Activated CD4-positive, alpha-beta T cell treated with anti-CD3 and anti-CD28 coated beads, Interleukin-2, amount 50 U/mL, for 48 hours (primary cell): Measurements from ENCODE around the gene ANO7.

Experiments
- DNase-seq, 2 experiments: peaks; one replicate each; pipeline ENCODE4 v3.0.0-alpha.2; 2020

Gene ANO7

GRCh38 chr2:241188361-241189092 lies at the start of gene ANO7:
ANO7 (plus strand) TSS chr2:241188677; CDS start chr2:241190064, 1,387 bp downstream.
- no peak for DNase-seq

- no peak for DNase-seq
These were observed 48.7 kb upstream of the ANO7 start for GRCh38 chr2:241139531-241140444.

DNA sequence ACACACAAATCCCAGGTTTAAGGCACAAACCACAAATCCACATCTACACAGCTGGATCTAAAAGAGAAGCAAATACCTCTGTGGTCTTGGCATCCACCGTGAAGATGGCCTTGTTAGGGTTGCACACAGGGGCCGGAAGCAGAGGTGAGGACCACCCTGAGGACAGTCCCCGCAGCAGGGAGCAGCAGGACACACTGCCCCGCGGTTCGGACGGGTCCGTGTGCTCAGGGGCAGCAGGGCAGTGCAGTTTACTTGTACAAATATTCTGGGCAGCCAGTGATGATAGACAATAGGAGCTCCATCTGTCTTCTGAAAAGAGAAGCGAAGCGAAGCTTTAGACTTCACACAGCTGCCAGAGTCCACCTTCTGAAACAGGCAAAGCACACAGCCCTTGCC lies 48.0 kb upstream of the ANO7 start:
- no peak for DNase-seq

DNA sequence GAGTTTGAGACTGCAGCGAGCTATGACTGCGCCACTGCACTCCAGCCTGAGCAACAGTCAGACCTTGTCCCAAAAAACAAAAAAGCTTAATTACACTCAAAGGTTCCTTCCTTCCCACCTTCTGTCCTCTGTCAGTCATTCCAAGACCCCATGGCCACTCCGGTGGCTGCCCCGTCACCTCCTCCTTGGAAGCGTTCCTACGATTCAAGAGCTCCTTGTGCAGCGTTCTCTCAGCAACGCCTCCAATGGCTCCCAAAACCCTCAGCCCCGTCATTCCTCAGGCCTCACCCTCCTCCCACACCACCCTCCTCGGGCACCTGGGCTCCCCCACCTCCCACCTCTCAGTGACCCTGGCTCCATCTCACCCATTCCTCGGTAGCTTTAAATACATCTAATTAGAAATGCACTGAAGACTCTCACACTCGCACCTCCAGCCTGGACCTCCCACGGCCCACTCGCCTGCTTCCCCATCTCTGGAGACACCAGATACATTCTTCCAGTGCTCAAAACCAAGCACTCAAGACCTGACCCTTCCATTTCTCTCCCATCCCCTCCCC lies 47.2 kb upstream of the ANO7 start:
- DNase-seq = no peak

DNA sequence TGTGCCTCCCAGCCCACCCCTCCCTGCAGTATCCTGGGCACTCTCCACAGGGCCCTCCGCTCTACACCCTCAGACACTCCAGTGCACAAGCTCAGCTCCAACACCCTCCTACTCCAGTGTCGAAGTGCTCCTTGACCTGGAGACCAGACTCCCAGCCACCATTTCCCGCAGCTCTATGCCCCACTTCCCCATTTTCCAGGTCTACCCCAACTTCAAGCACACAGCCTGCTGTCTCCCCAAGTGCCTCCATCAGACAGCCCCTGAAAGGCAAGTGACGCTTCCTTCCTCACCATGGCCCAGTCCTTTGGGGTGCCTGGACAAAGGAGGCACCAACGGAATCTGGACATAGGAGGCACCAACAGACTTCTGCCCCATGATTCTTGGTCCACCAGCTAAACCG lies 46.4 kb upstream of the ANO7 start:
- no peak for DNase-seq

DNA sequence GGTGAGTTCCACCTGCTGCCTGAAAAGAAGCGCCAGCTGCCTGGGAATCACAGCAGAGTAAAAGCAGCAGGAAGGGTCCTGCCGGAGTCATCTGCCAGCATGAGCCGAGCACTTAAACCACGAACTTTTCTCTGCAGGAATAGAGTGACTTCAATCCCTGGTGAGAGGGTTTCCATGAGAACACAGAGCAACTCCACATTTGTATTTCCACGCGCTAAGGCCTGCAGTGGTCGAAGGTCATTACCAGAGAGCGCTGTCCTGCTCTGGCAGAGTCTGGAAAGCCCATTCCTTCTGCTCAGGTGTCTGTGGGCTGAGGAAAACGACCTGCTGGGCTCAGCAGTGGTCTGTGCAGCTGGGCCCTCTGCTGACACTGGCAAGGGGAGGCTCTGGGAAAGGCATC lies 45.9 kb upstream of the ANO7 start:
- DNase-seq = no peak

DNA sequence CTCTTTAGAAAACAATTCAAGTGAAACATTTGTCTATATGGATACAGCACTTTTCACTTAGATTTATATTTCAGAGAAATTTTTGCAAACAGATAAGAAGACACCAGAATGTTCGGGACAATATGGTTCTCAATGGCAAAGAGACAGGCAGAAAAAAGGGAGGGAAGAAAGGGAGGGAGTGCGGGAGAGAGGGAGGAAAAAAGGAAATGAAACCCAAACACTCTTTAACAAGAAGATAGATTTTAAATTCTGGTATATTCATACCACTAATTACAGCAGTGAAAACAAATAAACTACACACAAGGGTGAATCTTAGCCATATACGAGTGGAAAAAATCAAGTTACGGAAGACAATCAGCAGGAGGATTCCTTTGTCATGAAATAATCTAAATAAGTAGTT lies 42.2 kb upstream of the ANO7 start:
- DNase-seq = no peak

DNA sequence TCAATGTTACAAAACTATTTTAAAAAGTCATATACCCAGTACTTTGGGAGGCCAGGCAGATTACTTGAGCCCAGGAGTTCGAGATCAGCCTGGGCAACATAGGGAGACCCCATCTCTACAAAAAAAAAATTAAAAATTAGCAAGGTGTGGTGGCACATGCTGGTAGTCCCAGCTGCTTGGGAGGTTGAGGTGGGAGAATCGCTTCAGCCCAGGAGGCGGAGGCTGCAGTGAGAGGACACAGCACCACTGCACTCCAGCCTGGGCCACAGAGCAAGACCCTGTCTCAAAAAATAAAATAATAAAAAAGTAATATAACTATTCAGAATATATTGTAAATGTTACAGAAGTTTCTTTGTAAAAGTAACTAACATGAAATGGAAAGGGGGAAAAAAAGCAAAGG lies 41.1 kb upstream of the ANO7 start:
- DNase-seq = no peak

DNA sequence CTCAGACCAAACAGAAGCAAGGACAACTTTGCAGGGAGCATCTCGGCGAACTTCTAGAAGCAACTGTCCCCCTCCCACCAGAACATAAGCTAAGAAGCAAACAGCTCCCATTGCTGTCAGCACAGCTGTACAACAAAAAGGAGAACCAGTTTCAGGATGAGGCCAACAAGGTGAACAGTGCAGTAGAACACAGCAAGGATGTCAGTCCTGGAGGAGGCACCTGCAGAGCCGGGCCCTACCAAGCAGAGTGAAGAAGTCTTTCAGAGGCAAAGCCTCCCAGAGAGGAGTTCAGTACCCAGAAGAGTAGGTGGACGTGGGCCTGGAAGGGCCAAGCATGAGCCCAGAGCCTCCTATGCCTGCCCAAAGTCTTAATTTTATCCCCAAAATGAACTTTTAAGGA lies 40.2 kb upstream of the ANO7 start:
- DNase-seq = no peak

DNA sequence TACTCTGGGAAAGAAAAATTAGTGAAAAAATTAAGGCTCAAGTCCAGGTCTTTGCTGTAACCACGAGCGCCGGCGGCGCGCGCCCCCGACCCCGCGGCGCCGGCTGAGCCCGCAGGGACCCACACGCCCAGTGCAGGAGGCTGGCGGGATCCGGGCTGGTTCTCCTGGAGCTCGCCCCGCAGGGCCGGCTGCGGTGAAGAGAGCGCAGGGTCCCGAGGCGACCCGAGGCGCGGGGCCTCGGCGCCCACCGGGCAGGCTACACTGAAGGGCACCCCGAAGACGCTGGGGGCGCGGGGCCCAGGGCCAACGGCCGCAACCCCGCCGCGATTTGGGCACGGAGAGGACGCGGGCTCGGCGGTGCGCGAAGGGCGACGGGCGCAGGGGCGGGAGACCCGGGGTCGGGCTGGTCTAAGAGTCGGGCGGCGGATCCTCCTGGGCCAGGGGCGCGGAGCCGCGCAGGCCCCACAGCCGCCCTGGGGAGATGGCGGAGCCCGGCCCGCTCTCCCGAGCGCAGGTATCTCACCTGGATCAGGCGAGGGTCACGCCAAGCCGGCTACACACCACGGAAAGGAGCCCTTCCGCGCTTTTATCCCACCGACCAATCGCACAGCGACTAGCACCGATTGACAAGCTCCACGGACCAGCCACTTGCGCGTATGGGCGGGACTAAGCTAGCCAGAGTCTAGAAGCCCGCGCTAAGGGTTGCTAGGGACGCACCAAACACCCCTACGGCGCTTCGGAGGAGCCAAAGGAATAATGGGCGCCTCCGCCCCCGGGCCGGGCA lies 39.4 kb upstream of the ANO7 start, which contains the start of gene PASK:
TSS of gene PASK (minus strand) at position 582 of the 784 bp plus-strand sequence. CDS start 6,440 bp downstream, outside the sequence.
- DNase-seq = peak; percentile 93 to 96

- no peak for DNase-seq
These were observed 38.9 kb upstream of the ANO7 start for GRCh38 chr2:241149675-241149924.

GRCh38 chr2:241149925-241150659 lies 38.4 kb upstream of the ANO7 start, which contains the start of gene PPP1R7:
PPP1R7 (plus strand) TSS chr2:241150467; CDS start chr2:241150496, 29 bp downstream.
- DNase-seq = peak; percentile 92 to 95

DNA sequence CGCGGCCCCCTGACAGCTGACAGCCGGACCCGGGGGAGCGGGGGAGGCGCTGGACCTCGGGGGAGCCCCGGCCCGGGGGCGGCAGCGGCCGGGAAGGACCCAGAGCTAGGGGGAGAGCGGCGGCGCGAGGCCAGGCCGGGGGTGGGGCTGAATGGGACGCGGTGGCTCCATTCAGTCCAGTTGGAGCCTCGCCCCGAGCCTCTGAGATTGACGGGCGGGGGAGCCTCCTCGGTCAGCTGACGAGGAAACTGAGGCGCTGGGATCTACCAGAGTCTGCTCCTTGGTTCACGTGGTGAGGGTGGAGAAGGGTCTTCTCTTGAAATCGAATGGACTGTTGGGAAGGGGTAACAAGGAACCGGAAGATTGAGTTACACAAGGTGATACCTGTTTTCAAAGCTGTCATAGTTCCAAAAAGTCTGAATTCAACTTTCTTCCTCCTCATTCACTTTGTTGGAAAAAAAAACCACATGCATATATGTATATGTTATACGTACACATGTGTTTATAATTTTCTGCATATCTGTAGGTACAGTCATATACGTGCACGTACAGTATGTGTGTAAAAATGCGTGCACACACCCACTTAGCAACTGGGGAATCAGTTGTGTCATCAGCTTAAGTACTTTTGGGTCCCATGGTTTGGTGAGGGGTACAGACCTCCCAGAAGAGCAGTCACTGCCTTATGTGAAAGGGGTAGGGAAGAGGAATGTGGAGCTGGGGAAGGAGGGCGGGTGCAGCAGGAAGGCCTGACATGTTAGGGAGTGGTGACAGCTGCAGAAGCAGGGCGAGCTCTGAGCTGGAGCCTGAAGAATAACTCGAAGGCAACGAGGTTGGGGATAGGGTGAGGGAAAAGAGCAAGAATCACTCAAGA lies 37.6 kb upstream of the ANO7 start:
- no peak for DNase-seq

DNA sequence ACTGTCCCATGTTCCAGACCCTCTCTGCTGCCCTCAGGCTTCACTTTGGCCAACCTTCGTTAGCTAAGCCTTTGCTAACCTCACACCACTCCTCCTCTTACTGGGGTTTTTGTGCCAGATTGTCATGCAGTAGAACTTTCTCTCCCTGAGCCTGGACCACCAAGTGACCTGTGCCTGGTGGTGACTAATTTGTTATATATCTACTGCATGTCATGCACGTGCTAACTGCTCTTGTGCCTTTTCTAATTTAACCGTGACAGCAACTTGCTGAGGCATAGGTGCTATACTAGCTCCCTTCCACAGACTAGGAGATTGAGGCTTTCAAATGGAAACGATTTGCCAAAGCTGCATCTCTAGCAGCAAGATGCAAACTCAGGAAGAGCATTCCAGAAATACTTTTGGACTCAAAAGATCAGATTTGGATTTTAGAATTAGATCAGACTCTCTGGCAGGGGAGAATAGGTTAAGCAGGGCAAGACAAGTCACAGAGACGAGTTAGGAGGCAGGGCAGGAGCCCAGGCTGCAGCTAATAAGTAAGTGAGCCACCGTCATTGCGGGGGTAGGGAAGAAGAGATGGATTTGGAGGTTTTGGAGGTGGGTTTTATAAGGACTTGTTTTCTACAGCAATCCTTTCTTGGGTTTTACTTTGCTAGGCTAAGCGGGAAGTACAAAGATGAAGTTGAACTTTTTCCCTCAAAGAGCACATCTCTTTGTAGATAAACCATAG lies 36.4 kb upstream of the ANO7 start:
- DNase-seq = no peak

GRCh38 chr2:241153616-241154015 lies 34.9 kb upstream of the ANO7 start:
- peak in 1 of 2 experiments; percentile 28 for DNase-seq

DNA sequence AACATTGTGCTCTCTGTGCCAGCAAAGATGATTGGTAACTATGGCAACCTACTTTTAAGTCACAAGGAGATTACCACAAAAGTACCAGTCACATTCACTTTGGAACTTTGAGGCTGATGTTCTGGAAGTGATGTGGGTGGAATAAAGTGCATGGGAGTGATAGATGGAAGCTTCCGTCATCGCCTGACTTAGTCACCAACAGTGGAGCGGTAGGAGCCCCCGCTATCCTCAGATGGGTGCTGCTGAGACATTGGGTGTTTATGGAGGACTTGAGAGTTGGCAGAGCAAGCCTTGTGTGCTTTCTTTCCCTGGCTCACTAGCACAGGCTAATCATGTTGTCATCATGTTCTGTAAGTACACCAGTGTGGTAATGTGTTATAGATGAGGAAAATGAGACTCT lies 33.6 kb upstream of the ANO7 start:
- DNase-seq = peak; percentile 44 to 64

- no peak for DNase-seq
These were observed 32.5 kb upstream of the ANO7 start for GRCh38 chr2:241155936-241156335.

GRCh38 chr2:241156971-241157441 lies 31.5 kb upstream of the ANO7 start:
- no peak for DNase-seq

DNA sequence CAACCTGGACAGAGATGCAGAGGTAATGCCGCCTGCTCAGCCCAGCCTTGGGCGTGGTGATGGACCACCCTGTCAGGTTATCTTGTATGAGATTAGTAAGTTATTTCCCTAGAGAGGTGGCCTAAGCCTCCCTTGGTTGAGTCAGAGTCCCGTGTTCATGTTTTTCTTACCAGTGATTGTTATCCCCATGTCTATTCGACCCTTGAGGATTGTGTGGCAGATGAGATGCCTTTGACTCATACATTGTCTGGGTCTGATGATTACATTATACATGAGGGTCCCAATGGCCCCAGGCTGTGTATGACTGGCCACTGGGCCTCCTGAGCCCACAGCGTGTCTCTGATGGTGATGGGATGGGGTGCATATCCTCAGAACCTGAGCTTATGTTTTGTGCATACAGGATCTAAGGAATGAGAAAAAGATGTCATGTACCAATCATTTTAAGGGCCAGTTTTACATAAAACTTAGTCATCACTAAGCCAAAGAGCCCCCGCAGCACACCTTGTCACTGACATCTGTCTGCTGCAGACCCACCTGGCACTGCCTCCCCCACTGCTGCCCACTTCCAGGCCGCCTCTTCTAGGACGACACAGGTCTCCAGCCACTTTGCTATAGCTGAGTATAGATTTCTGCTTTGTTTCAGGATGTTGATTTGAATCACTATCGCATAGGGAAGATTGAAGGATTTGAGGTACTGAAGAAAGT lies 30.5 kb upstream of the ANO7 start:
- DNase-seq = no peak

DNA sequence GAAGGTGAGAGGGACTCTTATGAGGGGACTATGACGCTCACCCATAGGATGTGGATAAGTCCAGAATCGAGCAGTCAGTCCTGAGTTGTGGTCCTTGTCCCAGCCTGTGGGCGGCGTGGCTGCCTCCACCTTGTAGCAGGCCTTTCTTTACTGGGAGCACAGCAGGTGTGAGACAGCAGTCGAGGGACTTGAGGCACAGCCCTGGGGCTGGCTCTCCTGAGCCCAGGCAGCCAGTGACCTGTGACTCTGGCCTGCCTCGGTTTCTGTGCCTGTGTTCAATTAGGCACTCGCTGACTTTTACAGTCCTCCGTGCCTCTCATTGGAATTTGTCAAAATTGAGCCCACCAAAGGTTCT lies 30.0 kb upstream of the ANO7 start:
- no peak for DNase-seq
